ENCODE results near the gene CACNA1G.

Gene CACNA1G

GRCh38 chr17:50658616-50659015 is 98.1 kb downstream of the CACNA1G start:
- Histone ChIP-seq H3K9me3 (ENCODE audit: control insufficient read depth, insufficient read depth, low read length) (no peaks in the 10 kb centered on the region), H3K27me3 (ENCODE audit: control insufficient read depth, low read length) (no peaks in the 10 kb centered on the region), H3K4me3 (ENCODE audit: low read length) (no peak overlapping the region), H4K20me1 (ENCODE audit: control insufficient read depth, insufficient read depth, low read depth, low read length) (no peaks in the 10 kb centered on the region), H3K4me1 (ENCODE audit: control insufficient read depth, low read length) (no peaks in the 10 kb centered on the region), H3K36me3 (ENCODE audit: control insufficient read depth, low read length) (no peaks in the 10 kb centered on the region), H3K27ac (ENCODE audit: low read depth, low read length) (no peak overlapping the region), H3K9me2 (replicated peaks; ENCODE audit: control insufficient read depth, low read length) (no peaks in the 10 kb centered on the region), H3K79me2 (ENCODE audit: control insufficient read depth, low read length) (no peaks in the 10 kb centered on the region), H3F3A (ENCODE audit: control insufficient read depth, insufficient read depth) (no peaks in the 10 kb centered on the region), H3K4me2 (ENCODE audit: low read length) (no peak overlapping the region)
- TF ChIP-seq EZH2phosphoT487 (IDR thresholded peaks at IDR 0.05; ENCODE audit: borderline replicate concordance, low read length) (no peak), CTCF (IDR thresholded peaks at IDR 0.05; ENCODE audit: low read depth, low read length, poor library complexity, severe bottlenecking) (no peak)

GRCh38 chr17:50659179-50659578 is 98.7 kb downstream of the CACNA1G start:
- Histone ChIP-seq H4K20me1 (ENCODE audit: control insufficient read depth, insufficient read depth, low read depth, low read length) (no peaks in the 10 kb centered on the region), H3K27me3 (ENCODE audit: control insufficient read depth, low read length) (no peaks in the 10 kb centered on the region), H3K79me2 (ENCODE audit: control insufficient read depth, low read length) (no peaks in the 10 kb centered on the region), H3K4me3 (ENCODE audit: low read length) (no peak overlapping the region), H3K36me3 (ENCODE audit: control insufficient read depth, low read length) (no peaks in the 10 kb centered on the region), H3K27ac (ENCODE audit: low read depth, low read length) (no peak overlapping the region), H3F3A (ENCODE audit: control insufficient read depth, insufficient read depth) (no peaks in the 10 kb centered on the region), H3K4me2 (ENCODE audit: low read length) (no peak overlapping the region), H3K4me1 (ENCODE audit: control insufficient read depth, low read length) (no peaks in the 10 kb centered on the region), H3K9me2 (replicated peaks; ENCODE audit: control insufficient read depth, low read length) (no peaks in the 10 kb centered on the region), H3K9me3 (ENCODE audit: control insufficient read depth, insufficient read depth, low read length) (no peaks in the 10 kb centered on the region)
- no peak for TF ChIP-seq EZH2phosphoT487 (IDR thresholded peaks at IDR 0.05; ENCODE audit: borderline replicate concordance, low read length)
- TF ChIP-seq CTCF (IDR thresholded peaks at IDR 0.05; ENCODE audit: low read depth, low read length, poor library complexity, severe bottlenecking), result no peak

GRCh38 chr17:50660042-50660886 is 99.7 kb downstream of the CACNA1G start:
- no peaks in the 10 kb centered on the region for H3K4me1 ChIP-seq (ENCODE audit: control insufficient read depth, low read length)
- H3K36me3 ChIP-seq (ENCODE audit: control insufficient read depth, low read length), result no peaks in the 10 kb centered on the region
- no peaks in the 10 kb centered on the region for H3K79me2 ChIP-seq (ENCODE audit: control insufficient read depth, low read length)
- H3K27me3 ChIP-seq (ENCODE audit: control insufficient read depth, low read length), result no peaks in the 10 kb centered on the region
- TF ChIP-seq EZH2phosphoT487 (IDR thresholded peaks at IDR 0.05; ENCODE audit: borderline replicate concordance, low read length) (no peak), CTCF (IDR thresholded peaks at IDR 0.05; ENCODE audit: low read depth, low read length, poor library complexity, severe bottlenecking) (no peak)
- H3K4me3 ChIP-seq (ENCODE audit: low read length), result no peak overlapping the region
- H3F3A ChIP-seq (ENCODE audit: control insufficient read depth, insufficient read depth), result no peaks in the 10 kb centered on the region
- H4K20me1 ChIP-seq (ENCODE audit: control insufficient read depth, insufficient read depth, low read depth, low read length), result no peaks in the 10 kb centered on the region
- H3K27ac ChIP-seq (ENCODE audit: low read depth, low read length), result no peak overlapping the region
- no peak overlapping the region for H3K4me2 ChIP-seq (ENCODE audit: low read length)
- H3K9me3 ChIP-seq (ENCODE audit: control insufficient read depth, insufficient read depth, low read length), result no peaks in the 10 kb centered on the region
- no peaks in the 10 kb centered on the region for H3K9me2 ChIP-seq (replicated peaks; ENCODE audit: control insufficient read depth, low read length)
